HG02840 (cell line): ENCODE data around the gene GRID2.

Experiments used
- ATAC-seq: cut with Tn5 transposase; IDR thresholded peaks from one replicate; pipeline ENCODE4 v1.9.1; 2021; ENCODE audit warnings: mild to moderate bottlenecking, moderate library complexity, moderate number of reproducible peaks; ENCODE audit not compliant: unreplicated experiment, low FRiP score

GRID2 gene

GRCh38 chr4:92654084-92654483 is 350.3 kb downstream of the GRID2 start:
- no peak for ATAC-seq

GRCh38 chr4:92657695-92658094 is 353.9 kb downstream of the GRID2 start:
- no peak for ATAC-seq

- ATAC-seq: no peak
Observed at GRCh38 chr4:92658318-92658717, 354.6 kb downstream of the GRID2 start.

GRCh38 chr4:92677805-92678204 is 374.0 kb downstream of the GRID2 start:
- ATAC-seq: no peak

GRCh38 chr4:92678292-92678691 is 374.5 kb downstream of the GRID2 start:
- no peak for ATAC-seq

- no peak for ATAC-seq
Observed at GRCh38 chr4:92679149-92679548, 375.4 kb downstream of the GRID2 start.

- ATAC-seq: no peak
Observed at GRCh38 chr4:92714640-92715039, 410.9 kb downstream of the GRID2 start.

- ATAC-seq: no peak
Observed at GRCh38 chr4:92733231-92733630, 429.5 kb downstream of the GRID2 start.

GRCh38 chr4:92735025-92735665 is 431.4 kb downstream of the GRID2 start:
- ATAC-seq: no peak

GRCh38 chr4:92760433-92760832 is 456.7 kb downstream of the GRID2 start:
- ATAC-seq: no peak

- ATAC-seq: no peak
Observed at GRCh38 chr4:92776080-92776479, 472.3 kb downstream of the GRID2 start.

GRCh38 chr4:92789741-92790140 is 486.0 kb downstream of the GRID2 start:
- ATAC-seq: no peak

- no peak for ATAC-seq
Observed at GRCh38 chr4:92791871-92792440, 488.2 kb downstream of the GRID2 start.

- ATAC-seq: no peak
Observed at GRCh38 chr4:92809381-92809780, 505.6 kb downstream of the GRID2 start.

- no peak for ATAC-seq
Observed at GRCh38 chr4:92812652-92813051, 508.9 kb downstream of the GRID2 start.

GRCh38 chr4:92814677-92815076 is 510.9 kb downstream of the GRID2 start:
- no peak for ATAC-seq

- ATAC-seq: no peak
Observed at GRCh38 chr4:92825256-92825655, 521.5 kb downstream of the GRID2 start.

GRCh38 chr4:92825791-92826190 is 522.0 kb downstream of the GRID2 start:
- ATAC-seq: no peak

- ATAC-seq: no peak
Observed at GRCh38 chr4:92830771-92831170, 527.0 kb downstream of the GRID2 start.

- no peak for ATAC-seq
Observed at GRCh38 chr4:92840880-92841279, 537.1 kb downstream of the GRID2 start.

GRCh38 chr4:92843784-92844183 is 540.0 kb downstream of the GRID2 start:
- no peak for ATAC-seq

- no peak for ATAC-seq
Observed at GRCh38 chr4:92847026-92847425, 543.3 kb downstream of the GRID2 start.

GRCh38 chr4:92862509-92862908 is 558.7 kb downstream of the GRID2 start:
- no peak for ATAC-seq
